ENCODE results near the gene FHAD1.

FHAD1 gene

DNA sequence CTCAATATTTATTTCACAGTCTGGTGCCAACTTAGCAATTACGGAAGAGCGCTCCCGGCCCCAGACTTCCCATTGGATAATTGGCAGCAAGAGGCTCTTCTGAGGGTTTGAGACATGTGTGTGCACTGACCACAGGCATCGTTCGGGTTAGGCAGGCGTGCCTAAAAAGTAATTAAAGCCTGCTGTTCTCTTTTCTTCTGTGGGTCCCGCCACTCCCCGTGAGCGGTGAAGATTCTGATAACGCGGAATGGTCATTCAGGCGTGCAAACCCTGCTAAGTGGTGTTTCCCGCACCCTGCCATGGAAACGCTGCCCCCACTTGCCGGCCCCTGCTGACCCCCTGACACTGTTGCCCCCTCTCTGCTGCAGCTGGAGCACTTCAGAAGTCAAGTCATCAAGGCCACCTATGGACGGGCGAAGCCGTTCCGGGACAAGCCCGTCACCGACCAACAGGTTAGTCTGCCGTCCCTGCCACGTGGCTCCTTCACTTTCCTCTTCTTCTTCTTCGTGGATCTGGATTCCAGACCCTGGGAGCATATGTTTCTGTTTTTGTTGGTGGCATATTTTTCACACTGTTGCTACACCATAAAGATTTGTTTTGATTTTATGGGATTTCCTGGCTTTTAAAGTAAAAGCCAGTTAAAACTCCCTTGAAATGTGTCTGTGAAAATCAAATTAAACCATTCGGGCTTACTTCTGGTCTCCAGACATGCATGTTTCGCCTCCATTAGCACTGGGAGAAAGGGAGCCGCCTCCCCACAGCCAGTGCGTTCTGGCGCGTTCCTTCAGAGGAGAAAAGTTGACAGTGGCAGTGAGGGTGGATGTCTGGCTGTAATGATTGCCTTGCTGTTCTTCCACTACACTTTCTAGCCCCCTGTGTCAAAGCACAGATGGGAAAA lies 79.9 kb downstream of the FHAD1 start:
- no peak for DNase-seq (ENCODE audit: low read depth)

DNA sequence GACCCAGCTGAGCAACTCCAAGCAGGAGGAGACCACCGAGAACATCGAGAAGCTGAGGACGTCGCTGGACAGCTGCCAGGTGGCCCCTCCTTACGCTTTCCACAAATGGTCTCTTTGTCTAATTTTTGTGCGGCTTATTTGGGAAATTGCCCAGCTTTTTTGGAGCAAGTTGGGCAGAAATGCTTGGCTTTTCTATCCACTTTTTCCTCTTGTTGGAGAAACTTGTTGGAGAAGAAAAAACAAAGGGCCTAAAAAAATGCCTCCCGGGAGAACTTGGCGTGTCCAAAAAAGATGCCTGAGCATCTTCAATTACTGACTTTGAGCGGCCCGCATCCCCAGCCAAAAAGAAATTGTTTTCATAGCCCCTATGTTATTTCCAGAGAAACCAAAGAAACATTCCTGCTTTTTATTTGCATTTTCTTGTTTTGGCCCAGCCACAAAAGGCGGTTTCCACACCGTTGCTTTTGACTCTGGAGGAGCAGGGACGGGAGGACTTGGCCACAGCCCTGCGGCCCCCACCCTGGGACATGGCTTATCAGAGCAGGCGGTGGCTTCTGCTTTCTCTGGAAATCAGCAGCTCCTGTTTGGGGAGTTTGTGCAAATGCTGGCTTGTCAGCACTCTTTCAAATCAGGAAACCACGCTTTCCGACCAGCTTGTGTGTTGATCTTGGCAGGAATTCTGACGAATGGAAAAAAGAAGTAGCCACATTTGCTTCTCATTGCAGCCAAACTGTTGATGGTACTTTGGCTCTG lies 81.5 kb downstream of the FHAD1 start:
- DNase-seq (ENCODE audit: low read depth), result peak; percentile 30

DNA sequence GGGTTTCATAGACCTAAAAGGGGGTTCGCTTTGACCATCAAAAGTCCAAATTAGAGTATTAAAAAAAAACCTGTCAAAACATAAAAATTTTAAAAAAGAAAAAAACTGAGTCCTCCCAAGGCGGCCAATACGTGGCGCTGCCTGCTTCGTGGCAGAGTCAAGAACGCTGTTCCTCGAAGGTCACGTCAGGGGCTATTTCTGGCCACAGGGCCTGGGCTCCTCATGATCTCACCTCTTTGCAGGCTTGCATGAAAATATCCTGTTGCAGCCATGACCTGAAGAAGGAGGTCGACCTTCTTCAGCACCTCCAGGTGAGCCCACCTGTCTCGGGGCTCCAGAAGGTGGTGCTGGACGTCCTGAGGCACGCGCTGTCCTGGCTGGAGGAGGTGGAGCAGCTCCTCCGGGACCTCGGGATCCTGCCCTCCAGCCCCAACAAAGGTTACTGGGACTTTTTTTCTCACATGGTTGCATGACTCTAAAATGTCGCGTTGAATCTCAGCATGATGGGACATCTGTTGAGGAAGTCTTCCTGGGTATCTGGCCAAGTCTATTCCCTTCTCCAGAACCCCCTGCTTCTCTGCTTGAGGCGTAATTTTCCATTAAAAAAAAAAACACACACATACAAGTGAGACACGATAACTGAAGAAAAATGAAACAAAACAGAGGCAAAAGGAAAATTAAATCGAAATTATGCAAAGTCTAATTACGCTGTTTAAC lies 82.2 kb downstream of the FHAD1 start:
- no peak for DNase-seq (ENCODE audit: low read depth)

DNA sequence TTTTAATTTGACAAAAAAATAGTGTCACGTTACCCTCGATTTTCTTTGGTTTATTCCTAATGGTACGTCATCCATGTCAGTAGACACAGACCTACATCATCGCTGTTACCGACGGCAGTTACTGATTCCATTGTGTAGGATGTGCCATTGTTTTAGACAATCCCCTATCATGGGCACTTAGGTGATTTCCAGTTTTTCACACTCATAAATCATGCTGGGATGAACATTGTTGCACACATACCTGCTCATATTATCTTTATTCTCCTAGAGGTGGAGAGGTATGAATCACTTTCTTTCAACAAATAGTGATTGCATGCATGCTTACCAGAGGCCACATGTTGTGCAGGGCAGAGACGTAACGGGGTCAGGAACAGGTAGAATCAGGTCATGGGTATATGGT lies 83.0 kb downstream of the FHAD1 start:
- DNase-seq (ENCODE audit: low read depth), result no peak

DNA sequence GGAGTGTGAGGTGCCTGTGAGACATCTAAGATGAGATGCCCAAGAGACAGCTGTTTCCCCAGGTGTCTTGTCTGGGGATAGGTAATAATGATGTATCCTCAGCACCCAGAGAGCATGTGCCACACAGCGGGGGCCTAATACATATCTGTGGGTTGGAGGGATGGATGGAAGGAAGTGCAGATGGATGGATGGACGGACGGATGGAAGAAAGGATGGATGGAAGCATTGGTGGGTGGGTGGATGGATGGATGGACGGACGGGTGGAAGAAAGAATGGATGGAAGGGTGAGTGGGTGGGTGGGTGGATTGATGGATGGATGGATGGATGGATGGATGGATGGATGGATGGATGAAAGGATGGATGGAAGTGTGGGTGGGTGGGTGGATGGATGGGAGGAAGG lies 84.2 kb downstream of the FHAD1 start:
- DNase-seq (ENCODE audit: low read depth), result no peak

DNA sequence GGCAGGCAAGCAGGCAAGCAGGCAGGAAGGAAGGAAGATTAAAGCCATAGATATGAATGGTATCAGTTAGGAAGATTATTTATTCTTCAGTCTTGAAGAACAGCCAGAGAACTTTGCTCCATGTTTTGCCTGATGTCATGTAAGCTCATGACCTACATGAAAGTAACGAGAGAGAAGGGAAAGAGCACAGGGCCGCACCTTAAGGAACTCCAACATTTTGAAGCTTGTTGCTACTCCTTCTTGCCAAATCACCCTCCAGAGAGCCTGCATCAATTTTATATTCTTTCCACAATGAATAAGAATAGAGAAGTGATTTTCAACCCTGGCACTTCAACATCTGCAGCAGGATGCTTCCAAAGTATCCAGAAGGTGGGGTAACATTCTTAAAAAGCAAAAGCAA lies 84.7 kb downstream of the FHAD1 start:
- no peak for DNase-seq (ENCODE audit: low read depth)

DNA sequence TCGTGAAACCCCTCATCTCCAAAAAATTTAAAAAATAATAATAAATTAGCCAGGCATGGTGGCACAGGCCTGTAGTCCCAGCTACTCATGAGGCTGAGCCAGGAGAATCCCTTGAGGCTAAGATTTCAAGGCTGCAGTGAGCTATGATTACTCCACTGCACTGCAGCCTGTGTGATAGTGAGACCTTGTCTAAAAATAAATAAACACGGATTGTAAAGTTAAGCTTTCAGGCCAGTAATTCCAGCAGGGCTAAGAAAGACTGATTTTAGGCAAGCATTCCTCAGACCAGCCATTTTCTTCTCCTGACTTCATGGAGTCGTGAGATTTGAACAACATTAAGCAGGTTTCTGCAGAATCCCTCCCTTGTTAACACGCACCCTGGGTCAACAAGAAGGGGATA lies 85.5 kb downstream of the FHAD1 start:
- DNase-seq (ENCODE audit: low read depth), result no peak

DNA sequence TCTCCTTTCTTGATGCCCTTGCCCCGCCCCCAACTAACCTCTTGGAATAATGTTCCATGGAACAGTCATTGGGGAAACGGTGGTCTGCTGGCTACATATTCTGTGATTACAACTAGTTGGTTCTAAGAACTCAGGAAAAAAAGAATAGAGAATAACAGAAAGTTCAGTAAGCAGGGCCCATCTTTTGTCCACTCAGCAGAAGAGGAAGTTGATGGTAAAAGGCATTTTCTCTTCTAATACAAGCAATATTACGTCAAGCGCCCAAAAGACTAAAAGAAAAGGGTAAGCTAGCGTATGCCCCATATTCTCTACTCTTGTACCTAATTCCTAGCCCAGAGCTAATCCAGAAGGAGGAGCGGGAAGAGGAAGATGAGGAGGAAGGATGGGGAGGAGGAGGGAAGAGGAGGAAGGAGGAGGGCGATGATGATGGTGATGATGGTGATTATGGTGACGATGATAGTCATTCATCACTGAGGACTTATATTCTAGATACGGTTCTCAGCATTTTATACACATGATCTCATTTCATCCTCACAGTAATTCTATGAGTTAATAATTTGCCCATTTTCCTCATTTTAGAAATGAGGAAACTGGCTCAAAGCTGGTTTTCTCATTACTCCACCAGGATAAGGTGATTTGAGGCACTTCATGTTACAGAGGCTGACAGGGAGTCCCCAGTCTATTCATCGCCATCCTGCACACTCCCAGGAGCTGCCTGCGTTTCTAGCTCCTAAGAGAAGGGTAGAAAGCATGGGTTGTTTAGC lies 86.1 kb downstream of the FHAD1 start:
- no peak for DNase-seq (ENCODE audit: low read depth)

DNA sequence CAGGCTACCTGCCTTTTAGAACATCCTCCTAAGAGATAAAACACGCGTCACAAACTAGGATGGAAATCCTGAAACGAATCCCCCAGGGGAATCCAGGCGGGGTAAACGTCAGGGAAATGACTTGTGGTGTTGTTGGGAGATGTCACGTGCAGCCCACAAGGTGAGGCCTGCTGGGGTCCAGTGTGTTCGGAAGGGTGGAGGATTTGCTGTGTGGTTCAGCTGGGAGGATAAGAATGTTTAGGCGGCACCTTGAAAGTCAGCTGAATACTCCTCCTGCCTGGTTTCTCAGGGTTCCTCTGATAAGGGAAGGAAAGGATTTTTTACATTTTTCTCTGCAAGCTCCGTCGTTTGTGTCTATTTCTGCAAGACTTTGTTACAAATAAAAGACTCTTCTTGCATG lies 88.0 kb downstream of the FHAD1 start:
- DNase-seq (ENCODE audit: low read depth), result no peak

DNA sequence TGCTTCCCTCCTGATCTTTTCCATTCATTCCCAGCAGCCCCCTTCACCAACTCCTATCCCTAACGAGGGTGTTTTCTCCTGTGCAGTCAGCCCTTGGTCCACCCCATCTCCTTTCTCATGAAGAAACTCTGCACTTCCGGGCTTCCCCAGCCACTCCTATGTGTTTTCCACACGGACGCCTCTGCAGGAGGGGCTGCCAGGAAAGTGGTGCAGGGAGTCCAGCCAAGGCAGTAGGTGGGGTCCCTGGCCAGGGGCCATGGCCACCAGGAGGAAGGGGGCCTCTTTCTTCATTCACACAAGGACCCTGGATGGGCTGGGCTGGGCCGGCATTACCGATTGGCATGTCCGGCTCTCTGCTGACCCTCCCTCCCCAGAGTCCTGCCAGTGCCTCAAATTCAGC lies 89.8 kb downstream of the FHAD1 start:
- no peak for DNase-seq (ENCODE audit: low read depth)

DNA sequence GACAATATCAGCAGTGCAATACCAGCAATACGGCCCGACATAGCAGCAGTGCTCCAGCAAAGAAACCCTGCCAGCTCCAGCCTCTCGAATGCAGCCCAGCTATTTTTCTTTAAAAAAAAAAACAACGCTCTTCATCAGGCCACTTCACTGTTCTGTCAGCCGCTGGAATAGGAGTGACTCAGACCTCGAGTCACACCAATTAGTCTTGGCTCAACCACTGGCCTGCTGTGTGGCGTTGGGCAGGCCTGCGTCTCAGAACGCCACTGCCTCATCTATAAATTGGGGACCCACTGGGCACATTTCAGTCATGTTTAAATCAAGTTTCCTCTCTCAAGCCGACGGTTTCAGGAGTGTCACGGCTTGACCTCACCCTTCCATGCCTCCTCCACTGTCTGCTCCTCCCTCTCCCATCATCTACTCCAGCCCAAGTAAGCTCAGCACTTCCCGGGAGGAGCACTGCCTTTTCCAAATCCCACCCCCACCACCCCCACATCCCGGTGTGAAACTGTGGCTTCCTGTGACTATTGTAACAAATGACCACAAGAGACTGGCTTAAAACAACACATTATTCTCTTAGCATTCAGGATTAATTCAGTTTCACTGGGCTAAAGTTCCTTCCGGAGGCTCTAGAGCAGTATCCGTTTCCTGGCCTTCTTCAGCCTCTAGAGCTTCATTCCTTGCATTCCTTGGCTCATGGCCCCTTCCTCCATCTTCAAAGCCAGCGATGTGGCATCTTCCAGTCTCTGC lies 90.8 kb downstream of the FHAD1 start:
- DNase-seq (ENCODE audit: low read depth), result peak; percentile 57

DNA sequence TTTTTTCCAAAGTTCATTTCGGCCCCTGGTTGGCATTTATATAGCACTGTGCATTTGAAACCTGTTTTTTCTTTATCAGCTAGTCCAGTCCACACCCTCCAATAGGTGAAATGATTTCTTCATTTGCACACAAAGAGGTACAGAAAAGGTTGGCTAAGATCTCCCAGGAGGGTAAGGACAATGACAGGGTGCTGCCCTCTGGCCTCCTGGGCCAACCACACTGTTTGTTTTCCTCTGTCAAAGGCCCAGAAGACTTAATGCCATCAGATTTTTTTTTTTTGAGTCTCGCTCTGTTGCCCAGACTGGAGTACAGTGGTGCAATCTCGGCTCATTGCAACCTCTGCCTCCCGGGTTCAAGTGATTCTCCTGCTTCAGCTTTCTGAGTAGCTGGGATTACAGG lies 92.5 kb downstream of the FHAD1 start:
- no peak for DNase-seq (ENCODE audit: low read depth)

DNA sequence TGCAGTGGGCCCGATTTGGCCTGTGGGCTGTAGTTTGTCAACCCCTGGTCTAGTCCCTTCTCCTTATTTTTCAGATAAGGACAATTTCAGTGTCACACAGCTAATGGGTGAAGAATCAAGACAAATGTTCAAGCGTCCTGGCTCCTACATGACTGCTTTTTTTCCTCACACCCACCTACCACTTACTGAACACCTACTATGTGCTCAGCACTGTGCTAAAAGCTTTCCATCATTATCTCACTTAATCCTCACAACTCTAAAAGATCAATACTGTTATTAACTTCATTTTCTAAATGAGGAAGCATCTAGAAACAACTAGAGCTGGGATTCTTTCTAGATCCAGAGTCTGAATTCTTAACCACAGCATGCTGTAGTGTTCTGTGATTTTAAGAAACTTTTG lies 94.2 kb downstream of the FHAD1 start:
- DNase-seq (ENCODE audit: low read depth), result no peak

DNA sequence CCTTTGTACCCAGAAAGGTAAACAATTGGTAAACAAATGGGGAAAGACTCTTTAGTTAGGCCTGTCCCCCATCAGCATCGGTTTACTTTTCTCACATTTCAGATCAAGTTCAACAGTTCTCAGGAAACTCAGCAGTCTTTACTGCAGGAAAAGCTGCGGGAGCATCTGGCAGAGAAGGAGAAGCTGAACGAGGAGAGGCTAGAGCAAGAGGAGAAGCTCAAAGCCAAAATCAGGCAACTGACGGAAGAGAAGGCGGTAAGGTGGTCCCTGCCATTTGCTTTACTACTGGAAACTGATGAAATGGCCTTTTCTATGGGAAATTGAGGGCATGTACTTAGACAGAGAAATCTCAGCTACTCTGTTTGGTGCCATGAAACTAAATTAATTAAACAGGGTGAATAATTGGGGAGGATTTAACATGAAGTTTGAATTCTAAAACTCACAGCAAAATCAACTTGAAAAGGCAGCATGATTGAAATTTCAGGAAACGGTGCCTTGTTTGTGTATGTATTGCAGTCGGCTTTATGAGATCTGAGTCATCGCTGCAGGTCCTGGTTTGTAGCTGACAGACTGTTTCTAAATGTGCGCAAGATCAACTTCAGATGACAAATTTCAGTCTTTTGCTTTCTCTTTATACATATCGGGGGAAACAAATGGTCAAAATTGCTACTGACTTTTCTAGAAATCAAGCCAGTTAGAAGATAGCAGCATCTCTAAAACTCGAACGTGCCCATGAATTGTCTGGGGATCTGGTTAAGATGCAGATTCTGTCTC lies 94.8 kb downstream of the FHAD1 start:
- peak; percentile 45 for DNase-seq (ENCODE audit: low read depth)

DNA sequence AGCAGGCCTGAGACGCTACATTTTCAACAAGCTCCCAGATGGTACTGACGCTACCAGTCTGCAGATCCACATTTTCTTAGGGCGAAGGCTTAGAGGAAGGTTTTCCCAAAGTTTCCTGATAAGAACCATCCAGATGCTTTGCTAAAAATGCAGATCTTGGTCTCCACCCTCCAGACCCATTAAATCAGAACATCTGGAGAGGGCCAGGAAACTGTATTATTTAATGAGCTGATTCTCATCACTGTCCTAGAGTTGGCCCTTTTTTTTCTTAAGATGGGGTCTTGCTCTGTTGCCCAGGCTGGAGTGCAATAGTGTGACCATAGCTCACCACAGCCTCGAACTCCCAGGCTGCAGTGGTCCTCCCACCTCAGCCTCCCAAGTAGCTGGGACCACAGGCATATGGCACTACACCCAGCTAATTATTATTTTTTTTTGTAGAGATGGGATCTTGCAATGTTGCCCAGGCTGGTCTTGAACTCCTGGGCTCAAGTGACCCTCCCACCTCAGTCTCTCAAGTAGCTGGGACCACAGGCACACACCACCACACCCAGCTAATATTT lies 95.5 kb downstream of the FHAD1 start:
- no peak for DNase-seq (ENCODE audit: low read depth)

DNA sequence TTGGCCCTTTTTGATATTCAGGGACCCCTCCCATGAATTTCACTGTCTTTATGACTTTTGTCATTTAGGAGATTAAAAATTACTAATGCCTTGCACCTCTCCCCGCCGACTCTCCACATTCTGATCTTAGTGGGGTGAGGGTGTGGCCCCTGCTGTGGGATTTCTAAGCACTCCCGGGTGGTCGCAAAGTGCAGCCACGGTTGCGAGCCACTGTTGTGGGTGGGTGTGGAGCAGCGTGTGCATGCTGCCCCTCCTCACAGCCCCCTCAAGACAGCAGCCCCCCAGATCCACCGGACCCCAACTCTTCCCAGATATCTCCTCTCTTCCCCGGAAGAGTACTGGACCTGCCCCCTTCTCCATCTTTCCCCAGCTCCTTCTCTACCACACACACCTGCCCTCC lies 96.1 kb downstream of the FHAD1 start:
- DNase-seq (ENCODE audit: low read depth), result no peak

DNA sequence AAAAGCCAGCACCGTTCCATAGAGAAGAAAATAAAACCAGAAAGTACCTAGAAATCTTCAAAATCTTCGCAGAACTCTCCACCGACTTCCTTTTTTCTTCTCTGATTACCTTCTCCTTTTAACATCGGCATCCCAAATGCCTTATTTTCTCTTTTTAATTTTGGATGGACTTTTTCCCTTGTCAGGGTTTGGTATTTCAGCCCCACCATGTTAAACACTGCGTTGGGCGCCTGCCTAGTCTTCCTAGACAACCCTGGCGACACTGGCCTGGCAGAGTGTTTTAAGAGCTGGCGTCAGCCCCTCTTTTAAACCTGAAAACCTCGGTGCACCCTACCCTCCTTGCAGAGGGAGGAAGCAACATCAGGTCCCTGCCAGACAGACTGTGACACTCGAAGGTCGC lies 96.7 kb downstream of the FHAD1 start:
- no peak for DNase-seq (ENCODE audit: low read depth)

DNA sequence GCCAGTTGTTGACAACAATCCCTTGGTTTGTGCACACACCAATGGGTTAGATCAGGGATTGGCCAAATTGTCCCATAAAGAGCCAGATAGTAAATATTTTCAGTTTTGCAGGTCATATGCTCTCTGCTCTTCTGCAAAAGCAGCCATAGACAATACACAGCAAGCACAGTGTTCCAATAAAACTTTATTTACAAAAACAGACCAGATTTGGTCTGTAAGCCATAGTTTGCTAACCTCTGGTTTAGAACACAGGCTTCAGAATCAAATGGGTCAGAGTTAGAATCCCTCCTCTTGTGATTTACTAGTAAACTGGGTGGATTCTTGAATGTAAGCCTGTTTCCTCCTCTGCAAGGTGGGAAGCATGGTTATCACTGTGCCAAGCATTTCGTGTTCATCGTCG lies 97.4 kb downstream of the FHAD1 start:
- no peak for DNase-seq (ENCODE audit: low read depth)

DNA sequence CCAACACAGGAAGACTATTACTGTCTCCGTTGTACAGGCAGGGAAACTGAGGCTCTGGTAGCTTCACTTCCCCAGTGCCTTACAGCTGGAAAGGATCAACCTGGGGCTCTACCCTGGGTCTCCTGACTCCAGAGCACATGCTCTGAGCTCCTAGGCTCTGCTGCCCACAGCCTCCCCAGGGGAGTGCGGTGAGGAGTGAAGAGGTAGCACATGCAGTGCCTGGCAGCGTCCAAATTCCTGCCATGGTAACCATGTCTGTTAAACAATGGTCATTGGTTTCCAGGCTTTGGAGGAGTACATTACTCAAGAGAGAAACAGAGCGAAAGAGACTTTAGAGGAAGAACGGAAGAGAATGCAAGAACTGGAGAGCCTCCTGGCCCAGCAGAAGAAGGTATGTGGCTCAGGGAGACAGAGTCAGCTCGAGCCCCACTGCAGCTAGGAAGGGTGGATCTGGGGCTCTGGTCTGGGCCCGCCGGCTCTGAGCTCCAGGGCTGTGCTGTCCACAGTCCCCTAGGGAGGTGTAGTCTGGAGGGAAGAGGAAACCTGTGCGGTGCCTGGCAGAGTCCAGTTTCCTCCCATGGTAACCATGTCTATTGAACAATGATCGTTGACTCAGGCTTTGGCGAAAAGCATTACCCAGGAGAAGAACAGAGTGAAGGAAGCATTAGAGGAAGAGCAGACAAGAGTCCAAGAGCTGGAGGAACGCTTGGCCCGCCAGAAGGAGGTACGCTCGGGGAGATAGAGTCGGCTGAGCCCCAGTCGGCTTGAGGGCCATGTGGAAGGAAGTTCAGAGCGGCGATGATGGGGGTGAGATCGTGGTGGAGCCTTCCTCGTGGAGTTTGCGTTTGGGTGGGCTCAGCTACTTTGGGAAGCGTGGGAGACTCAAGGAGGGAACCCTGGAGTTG lies 98.0 kb downstream of the FHAD1 start:
- DNase-seq (ENCODE audit: low read depth), result no peak

Measured in non-pigmented ciliary epithelial cell (primary cell).